DOHH2 (cell line): ENCODE results near the gene AKR1B1.

Experiments used
- EZH2phosphoT487 ChIP-seq: fragments of 200-600 bp; sonication (generic); IDR thresholded peaks from 2 replicates; pipeline ENCODE4 v1.6.1; 2017; ENCODE audit warnings: borderline replicate concordance, mild to moderate bottlenecking, antibody characterized with exemption, low read length, moderate library complexity, mixed read lengths
- TF ChIP-seq, protein P1 (sequence below): fragments of 200-600 bp; sonication (generic); IDR thresholded peaks from one replicate; pipeline ENCODE4 v1.5.1; 2014; ENCODE audit warnings: antibody characterized with exemption, mild to moderate bottlenecking, low read depth, low read length; ENCODE audit not compliant: poor library complexity, severe bottlenecking

DNA sequence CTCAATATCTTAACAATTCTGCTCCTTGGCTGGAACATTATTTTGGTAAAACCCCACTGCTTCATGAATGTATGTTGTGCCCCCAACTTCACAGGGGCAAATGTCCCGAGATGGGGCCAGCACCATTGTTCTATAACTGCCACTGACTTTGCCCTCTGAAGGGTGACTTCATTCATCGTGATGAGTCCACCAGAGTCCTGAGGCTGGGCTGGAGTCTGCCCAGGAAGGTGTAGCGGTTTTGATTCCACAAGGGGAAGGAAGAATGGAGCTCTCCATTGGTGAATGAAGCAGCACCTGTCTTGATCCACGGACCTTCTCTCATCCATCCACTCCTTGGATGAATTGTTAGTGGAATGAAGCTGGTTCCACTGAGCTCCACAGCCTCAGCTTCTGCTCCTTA, 18.4 kb downstream of the AKR1B1 start:
- TF ChIP-seq, protein P1, sequence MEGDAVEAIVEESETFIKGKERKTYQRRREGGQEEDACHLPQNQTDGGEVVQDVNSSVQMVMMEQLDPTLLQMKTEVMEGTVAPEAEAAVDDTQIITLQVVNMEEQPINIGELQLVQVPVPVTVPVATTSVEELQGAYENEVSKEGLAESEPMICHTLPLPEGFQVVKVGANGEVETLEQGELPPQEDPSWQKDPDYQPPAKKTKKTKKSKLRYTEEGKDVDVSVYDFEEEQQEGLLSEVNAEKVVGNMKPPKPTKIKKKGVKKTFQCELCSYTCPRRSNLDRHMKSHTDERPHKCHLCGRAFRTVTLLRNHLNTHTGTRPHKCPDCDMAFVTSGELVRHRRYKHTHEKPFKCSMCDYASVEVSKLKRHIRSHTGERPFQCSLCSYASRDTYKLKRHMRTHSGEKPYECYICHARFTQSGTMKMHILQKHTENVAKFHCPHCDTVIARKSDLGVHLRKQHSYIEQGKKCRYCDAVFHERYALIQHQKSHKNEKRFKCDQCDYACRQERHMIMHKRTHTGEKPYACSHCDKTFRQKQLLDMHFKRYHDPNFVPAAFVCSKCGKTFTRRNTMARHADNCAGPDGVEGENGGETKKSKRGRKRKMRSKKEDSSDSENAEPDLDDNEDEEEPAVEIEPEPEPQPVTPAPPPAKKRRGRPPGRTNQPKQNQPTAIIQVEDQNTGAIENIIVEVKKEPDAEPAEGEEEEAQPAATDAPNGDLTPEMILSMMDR = no peak
- TF ChIP-seq EZH2phosphoT487 = no peak
